GM10847 (cell line): Measurements from ENCODE around the gene DCTN3.

Experiments used
- POLR2A ChIP-seq: IDR thresholded peaks from 2 replicates; pipeline ENCODE4 v1.6.1; 2011; ENCODE audit not compliant: insufficient read length; ENCODE audit errors: extremely low read depth

The DCTN3 gene

DNA sequence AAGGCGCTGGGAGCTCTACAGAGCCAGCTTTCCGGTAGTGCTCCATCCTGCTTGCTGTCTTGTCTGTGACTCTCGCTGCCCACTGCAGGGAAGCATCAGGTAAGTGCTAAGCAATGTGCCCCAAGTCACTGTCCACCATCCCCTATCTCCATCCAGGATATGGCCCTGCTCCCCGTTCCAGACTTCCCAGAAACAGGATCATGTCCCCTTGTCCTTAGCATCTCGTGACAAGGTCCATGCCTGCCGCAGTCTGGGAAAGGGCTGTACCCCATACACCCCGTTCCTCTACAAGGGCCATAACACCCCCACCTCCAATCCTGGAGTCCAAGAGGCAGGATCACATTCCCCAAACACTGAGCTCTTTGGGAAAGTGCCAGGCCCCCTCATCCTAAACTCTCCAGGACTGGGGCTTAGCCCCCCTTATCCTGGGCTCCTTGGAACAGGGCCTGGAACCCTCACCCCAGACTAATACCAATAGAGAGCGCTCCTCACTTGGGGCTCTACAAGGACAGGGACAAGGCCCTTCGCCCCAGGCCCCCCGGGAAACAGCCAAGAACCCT lies 9.0 kb downstream of the DCTN3 start:
- TF ChIP-seq POLR2A = no peak

DNA sequence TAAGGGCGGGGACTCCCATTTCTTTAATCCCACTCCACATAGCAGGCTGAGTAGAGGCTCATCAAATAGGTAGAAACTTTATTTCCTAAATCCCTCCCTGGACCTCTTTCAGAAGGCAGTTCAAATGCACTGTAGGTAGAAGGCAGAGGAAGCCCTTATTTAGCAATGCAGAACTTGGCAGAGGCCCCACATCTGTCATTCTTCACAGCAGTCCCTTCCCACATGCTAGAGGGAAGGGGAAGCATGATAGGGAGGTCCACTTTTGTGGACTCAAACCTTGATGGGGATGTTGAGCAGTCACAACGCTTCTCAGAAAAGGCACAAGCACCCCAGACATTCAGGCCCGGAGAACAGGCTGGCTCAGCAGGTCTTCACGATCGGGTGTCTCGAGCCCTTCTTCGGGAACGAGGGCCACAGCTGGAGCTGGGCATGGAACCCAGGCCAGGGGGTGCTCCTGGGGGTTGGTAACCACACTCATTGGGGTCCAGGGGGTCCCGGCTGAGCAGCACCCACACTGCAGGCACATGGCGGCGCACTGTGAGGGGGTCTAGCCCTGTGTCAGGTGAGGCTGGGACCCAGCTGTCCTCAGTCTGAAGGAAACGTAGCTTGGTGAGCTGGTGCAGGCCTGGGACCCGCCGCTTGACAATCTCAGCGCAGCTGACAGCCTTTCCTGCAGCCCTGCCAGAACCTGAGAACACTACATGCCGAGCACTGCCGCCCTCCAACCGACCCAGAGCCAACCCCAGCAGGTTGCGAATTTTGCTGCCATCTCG lies 9.7 kb downstream of the DCTN3 start:
- TF ChIP-seq POLR2A = no peak

DNA sequence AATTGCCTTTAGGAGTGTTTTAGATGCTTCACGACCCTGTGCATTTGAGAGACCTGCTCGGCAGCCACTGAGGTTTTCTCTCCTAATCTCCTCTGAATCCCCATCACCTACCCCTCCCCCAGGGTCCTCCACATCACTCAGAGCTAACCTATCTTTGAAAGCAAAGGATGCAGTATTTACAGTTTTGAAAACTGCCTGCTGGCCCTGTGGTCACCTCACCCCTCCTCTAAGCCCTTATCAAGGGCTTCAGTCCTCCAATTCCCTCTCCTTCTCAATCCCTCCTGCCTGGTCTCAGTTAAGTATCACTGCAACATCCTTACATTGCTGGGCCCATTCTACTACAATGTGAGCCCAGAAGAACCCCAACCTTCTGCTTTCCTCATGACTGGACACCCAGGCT lies 13.0 kb downstream of the DCTN3 start:
- TF ChIP-seq POLR2A = no peak

DNA sequence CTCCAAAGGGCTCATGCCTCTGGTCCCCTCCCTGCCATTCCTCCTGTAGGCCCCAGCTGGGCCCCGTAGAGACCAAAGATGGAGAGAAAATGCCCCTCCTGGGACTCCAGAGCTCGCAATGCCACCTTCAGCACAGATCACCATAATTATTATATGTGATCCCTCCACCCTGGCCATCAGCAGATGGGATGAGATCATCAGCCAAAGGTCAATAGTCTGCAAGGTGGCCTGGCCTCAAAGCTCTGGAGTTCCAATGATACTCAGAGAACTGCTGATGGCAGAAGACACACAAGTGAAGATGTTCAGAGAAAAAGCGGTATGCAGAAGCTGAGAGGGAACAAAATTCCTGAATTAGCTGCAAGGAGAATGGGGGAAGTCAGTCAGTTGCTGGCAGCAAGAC lies 13.4 kb downstream of the DCTN3 start:
- TF ChIP-seq POLR2A = no peak

DNA sequence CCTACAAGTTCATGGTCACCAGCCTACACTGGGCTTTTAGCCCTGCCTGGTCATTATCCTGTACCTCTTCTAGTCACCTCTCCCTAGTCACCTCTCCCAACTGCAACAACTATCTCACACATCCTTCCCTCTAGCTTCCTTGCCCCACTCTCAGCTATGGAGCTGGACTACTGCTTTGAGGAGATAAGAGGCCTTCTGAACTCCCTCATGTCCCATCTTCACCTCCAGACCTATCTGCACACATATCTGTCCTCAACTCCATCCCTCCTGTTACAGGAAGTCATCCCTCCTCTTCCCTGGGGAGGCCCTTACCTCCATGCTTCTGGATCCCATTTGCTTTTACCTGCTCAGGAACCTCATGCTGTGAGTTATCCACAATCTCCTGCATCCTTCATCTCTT lies 14.1 kb downstream of the DCTN3 start:
- no peak for TF ChIP-seq POLR2A

DNA sequence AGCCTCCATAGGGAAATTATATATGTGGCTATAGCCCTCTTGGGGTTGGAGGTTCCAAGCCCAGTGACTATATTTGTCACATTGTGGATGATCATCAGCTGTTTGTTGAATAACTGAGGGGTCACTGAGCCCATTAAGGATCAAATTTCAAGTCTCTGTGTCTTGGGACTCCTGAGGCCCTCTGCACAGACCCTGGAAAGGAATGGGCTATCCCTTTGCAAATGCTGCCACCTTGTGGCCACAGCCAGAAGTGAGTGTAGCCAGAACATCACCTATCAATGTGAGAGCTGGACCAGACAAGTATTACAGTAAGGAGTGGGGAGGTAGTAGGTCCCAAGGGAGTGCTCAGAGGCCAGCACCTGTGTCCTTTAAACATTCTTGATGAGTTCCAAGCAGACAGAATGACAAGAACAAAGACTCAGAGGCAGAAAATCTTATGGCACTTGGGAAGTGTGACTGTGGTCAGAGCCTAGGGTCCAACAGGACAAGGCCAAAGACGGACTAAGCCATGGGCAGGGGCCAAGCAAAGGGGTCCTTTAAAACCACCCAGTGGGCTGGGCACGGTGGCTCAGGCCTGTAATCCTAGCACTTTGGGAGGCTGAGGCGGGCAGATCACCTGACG lies 16.6 kb downstream of the DCTN3 start:
- TF ChIP-seq POLR2A = no peak

DNA sequence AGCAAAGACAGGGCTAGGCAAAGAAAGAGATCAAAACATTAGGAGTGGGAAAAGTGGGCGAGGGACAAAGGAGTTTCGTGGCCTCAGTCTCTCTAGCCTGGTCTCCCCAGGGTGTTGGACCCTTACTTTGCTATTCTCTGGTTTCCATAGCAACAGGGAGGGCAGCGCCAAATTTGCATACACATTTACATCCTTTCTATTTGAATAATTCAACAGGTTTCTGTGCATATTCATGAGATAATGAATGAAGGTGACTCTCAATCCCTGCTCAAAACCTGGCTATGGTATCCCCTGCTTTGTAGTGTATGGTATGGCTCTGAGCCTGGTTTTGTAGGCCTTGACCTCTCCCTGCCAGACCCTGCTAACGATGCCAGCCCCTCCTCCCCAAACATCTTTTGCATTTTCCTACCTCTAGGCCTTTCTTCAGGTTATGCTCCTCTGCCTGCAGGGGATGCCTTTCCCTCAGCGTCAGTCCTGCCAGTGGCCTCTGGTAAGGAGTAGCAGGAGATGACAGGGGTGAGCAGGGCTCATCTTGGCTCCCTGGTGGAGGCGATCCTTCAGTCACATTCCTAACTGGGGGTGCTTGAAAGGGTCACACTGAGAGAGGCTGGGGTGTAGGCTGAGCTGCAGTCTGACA lies 18.2 kb downstream of the DCTN3 start:
- no peak for TF ChIP-seq POLR2A

DNA sequence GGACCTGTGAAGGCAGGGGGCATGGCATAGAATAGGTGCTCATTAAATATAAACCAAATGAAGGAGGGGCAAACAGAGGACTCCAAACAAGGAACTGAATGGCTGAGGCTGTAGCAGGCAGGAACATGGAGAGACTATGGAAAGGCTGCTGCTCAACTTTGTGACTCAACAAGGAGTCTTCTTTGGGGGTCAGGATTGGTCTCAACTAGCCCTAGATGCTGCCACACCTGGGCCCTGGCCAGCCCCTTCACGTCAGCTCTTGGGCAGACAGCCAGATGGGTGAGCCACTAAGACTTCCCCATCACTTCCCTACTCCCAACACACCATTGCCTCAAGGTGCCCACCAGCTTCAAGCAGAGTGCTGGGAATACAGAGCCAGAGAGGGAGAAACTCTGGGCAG lies 19.4 kb downstream of the DCTN3 start:
- TF ChIP-seq POLR2A = no peak

DNA sequence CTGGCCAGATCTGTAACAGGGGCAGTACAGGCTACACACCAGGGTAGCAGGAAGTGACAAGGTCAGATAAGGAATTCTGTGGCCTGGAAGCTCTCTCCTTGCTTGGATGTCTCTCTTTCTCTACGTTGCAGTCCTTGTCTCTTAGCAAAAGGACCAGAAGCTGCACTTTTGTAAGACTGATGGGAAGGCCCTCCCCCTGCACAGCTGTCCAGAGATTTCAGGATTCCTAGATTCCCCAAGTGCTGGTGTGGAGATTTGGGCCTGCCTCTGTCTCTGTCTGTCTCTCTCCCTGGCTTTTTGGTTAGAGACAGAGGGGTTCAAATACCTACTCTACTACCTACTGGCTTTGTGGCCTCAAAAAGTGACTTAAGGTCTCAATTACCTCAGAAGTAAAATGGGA lies 20.7 kb downstream of the DCTN3 start:
- TF ChIP-seq POLR2A = no peak

DNA sequence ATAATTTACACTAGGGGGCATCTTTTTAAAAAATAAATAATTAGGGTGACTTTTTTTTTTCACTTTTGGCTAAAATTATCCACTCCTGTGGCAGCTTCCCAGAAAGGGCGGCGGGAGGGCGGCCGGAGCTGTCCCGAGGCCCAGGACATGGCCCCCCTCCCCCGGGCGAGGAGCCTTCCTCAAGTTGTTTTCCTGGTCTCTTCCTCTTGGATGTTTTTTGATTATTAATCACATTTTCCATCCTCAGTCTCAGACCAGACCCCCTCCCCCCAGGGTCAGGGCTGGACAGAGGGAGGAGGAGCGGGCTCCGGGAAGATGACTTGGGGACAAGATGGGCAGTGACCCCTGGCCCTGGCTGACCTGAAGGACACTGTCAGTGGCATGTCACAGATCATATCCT lies 26.1 kb downstream of the DCTN3 start:
- no peak for TF ChIP-seq POLR2A

DNA sequence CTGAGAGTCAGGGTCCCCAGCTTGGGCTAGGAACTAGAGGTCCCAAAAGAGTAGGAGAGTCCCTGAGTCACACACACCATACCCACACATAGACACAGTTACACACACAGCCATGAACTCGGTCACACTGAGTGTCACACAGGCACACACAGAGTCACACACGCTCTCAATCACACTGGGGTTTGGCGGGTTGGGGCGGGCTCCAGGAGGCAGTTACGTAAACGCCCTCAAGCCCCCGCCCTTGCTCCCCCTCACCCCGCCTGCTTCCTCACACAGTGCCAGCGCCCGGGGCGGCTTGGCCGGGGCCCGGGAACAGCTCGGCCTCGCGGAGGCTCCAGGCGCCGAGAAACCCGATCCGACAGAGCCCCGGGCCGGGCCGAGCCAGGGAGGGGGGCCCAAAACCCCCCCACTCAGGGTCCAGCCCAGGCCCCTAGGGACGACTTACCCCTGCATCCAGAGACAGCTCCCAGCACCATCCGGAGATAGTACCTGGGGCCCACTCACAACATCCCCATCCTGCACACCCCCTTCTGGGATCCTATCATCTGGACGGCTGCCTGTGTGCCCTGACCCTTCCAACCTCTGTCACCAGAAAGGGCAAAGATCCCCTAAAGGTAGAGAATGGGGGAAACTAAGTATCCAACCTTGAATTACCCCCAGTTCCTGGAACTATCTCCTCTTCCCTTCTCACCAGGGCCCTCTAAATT lies 27.2 kb downstream of the DCTN3 start:
- TF ChIP-seq POLR2A = no peak

DNA sequence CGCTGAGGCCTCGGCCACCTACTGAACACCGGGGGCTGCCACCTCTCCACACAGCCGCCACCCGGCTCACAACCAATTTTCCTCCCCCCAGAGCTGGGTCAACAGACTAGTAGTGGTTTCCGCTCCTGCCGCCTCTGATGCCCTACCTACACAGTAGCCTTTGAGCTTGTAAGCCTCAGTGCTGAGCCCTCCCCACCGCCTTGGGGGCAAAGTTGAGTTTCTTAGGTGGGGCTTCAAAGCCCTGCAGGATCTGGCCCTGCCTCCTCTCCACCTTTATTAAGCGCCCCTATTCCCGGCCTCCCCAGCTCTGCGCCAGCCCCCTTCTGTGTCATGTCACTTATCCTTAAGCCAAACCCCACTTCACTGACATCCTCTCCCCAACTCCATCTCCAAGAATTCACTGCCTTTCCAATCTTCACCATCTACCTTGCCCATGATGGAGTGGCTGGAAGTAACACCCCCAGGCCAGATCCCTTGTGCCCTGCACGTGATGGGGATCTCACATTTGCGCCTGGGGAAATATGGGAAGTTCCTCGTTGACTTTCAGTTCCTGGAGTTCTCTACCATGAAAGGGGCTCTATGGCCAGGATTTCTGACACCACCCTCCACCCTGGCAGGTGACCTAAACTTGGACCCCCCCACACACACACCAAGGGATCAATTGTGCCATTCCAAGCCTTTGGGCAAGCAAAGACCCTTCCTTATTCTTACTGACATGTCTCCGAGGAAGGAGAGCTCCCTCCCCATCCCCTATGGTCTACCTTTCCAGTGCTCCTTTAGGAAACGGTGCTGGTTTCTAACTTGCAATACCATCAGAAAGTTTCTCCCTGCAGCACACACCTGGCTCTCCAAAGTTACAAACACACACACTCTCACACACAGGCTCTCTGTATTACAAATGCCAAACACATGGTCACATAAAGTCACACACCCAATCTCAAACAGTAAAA lies 28.1 kb downstream of the DCTN3 start:
- no peak for TF ChIP-seq POLR2A

DNA sequence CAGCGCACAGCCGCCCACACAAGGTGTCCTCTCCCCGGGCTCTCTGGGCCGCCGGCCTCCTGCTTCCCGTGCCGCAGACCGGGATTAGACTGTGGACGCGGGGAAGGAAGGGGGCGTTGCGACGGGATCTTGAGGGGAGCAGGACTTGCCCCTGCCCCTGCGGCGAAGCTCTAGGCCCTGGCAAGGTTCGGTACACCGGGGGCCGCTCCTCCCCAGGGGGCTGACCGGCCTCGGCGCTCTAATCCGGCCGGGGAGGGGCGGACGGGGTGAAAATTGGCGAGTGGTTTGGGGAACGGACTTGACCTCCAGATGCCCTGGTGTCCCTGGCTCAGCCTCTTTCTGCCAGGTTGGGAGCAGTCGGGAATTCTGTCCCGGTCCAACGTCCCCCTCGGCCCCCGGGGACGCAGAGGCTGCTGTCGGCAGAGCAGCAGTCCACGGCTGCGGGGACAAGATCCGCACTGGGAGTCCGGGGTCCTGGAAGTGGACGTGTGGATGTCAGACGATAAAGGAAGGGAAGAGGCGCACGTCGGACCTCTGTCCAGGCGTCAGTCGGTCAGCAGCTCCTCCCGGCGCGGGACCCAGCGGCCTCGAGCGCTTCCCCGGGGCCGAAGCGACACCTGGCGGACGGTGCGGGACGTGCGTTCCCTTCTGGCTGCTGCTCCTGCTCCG lies 28.9 kb downstream of the DCTN3 start:
- no peak for TF ChIP-seq POLR2A

DNA sequence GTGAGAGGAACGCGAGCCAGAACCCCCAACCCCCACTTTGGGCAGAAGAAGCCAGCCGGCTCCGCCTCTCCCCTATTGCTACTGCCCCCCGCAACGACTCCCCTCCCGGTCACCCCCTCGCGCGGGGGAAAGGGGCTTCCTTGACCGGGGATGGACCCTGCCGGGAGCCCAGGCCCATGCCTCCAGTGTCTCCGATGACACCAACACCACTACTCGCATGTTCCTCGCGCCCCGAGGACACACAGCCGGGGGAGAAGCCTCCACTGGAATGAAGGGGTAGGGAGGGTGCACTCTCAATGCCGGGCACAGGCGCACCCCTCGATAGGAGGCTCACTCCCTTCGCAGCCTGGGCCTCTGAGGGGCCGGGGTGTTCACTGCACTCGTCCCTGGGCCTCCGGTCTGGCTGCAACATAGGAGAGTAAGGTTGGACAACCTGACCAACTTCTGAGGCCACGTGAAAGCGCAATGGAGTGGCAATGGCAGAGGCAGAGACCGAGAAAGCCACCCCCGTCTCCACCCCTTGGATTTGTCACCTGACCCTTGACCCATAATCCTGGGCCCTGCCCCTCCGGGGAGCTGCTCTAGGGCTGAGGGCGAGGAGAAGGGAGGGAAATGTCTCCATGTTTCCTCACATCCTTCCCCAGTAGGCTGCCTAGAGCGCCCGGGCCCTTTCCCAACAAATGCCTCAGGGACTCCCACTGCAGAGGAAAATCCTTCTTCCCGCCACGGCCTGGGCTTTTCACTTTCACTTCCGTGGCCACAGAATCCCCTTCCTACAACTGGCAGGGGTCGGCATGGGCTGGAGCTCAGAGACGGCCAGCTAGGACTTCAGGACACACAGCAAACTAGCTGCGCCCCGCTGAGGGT lies 29.7 kb downstream of the DCTN3 start:
- no peak for TF ChIP-seq POLR2A
